HL-60 (cell line): ENCODE results near the gene FES.
"Not testable (repeated sequence)": the region's sequence is repeated elsewhere in the genome, so short reads cannot be mapped to it uniquely, and the experiment has no call there.

Source experiments
- DNase-seq, 2 experiments: peaks; one replicate each; pipeline ENCODE4 v3.0.0-alpha.2; 2010 to 2020; ENCODE audit warnings: low read depth in 1 of 2, low spot score in 1 of 2
- H3K27ac ChIP-seq: fragments of 250-450 bp; sonication (Bioruptor Pico); replicated peaks from 2 replicates; pipeline ENCODE4 v1.5.1; 2020; ENCODE audit warnings: mild to moderate bottlenecking, moderate library complexity
- H3K27me3 ChIP-seq: fragments of 250-450 bp; sonication (Bioruptor Pico); 2 replicates; pipeline ENCODE4 v1.5.1; 2021; ENCODE audit warnings: mild to moderate bottlenecking, moderate library complexity; ENCODE audit not compliant: insufficient read depth, poor library complexity, severe bottlenecking
- H3K4me3 ChIP-seq: replicated peaks from 2 replicates; pipeline ENCODE4 v1.5.1; 2011; ENCODE audit warnings: mild to moderate bottlenecking, control low read depth, low read length; ENCODE audit not compliant: insufficient read depth
- CTCF ChIP-seq: IDR thresholded peaks from one replicate; pipeline ENCODE4 v1.5.1; 2011; ENCODE audit warnings: low read length, control low read depth, inconsistent platforms; ENCODE audit not compliant: insufficient read depth
- GABPA ChIP-seq: IDR thresholded peaks from 2 replicates; pipeline ENCODE4 v1.6.1; 2012; ENCODE audit warnings: low read depth
- POLR2AphosphoS5 ChIP-seq: IDR thresholded peaks from 2 replicates; pipeline ENCODE4 v1.6.1; 2012; ENCODE audit warnings: low read depth
- REST ChIP-seq: IDR thresholded peaks from 2 replicates; pipeline ENCODE4 v1.6.1; 2012; ENCODE audit warnings: low read depth; ENCODE audit not compliant: insufficient replicate concordance
- SPI1 ChIP-seq: IDR thresholded peaks from 2 replicates; pipeline ENCODE4 v1.6.1; 2012; ENCODE audit warnings: low read depth, mild to moderate bottlenecking, borderline replicate concordance

The FES gene

GRCh38 chr15:90897131-90897655, 12.9 kb downstream of the FES start:
- not testable (repeated sequence) for H3K27me3 ChIP-seq

GRCh38 chr15:90901175-90902039, 17.1 kb downstream of the FES start:
- no peak for TF ChIP-seq CTCF
- no peak for TF ChIP-seq SPI1
- TF ChIP-seq REST, result no peak
- TF ChIP-seq POLR2AphosphoS5, result no peak
- peak overlapping the region; percentile 86 for H3K27ac ChIP-seq
- H3K4me3 ChIP-seq, result peak overlapping the region; percentile 51
- no peak for DNase-seq
- no peaks in the 10 kb centered on the region for H3K27me3 ChIP-seq

More at GRCh38 chr15:90897131-90897655, 12.9 kb downstream of the FES start:
- DNase-seq, result peak; percentile 45 to 63
- peak overlapping the region; percentile 38 for H3K27ac ChIP-seq
- TF ChIP-seq SPI1, result peak; percentile 75; the same call in 1 of the 2 replicates
- not testable (repeated sequence) for H3K4me3 ChIP-seq

- peak overlapping the region; percentile 67 for H3K4me3 ChIP-seq
- H3K27me3 ChIP-seq, result no peaks in the 10 kb centered on the region
- peak; percentile 72 to 84 for DNase-seq
- no peak for TF ChIP-seq GABPA
- no peak for TF ChIP-seq REST
- peak; percentile 65; the same call in 1 of the 2 replicates for TF ChIP-seq POLR2AphosphoS5
- peak; percentile 66 for TF ChIP-seq CTCF
- H3K27ac ChIP-seq, result peak overlapping the region; percentile 86
Measured at GRCh38 chr15:90902040-90902839, 17.9 kb downstream of the FES start.
